ENCODE results near the gene CSNK1D. TPM values are rescaled to one million over a fixed set of nuclear protein-coding genes. Genes with fewer than 3 reads are reported as not detected.

CSNK1D gene
- total and polyA plus RNA-seq, 5 donors from 2014 or later, result 41.2 to 333 (median 49.0) TPM

GRCh38 chr17:82202981-82203380 lies 70.5 kb downstream of the CSNK1D start:
- Histone ChIP-seq H3K9me3 (ENCODE audit: control insufficient read depth in 2 of 2, low read length in 2 of 2) (no peaks in the 10 kb centered on the region), H3K4me3 (ENCODE audit: low read depth, low read length) (no peak overlapping the region), H3K27me3 (ENCODE audit: control insufficient read depth, insufficient read depth, low read length) (no peaks in the 10 kb centered on the region), H3K27ac (ENCODE audit: insufficient read depth, low read length, poor library complexity, severe bottlenecking) (no peak overlapping the region), H3K36me3 (ENCODE audit: control insufficient read depth, insufficient read depth, low read length) (no peaks in the 10 kb centered on the region), H3K4me1 (ENCODE audit: control insufficient read depth, insufficient read depth, low read length, poor library complexity, severe bottlenecking) (peaks cover 42% of the 10 kb centered on the region)
- Mint-ChIP-seq H3K36me3 (peaks cover 9% of the 10 kb centered on the region), H3K9me3 (no peaks in the 10 kb centered on the region), H3K27ac (peak overlapping the region in 2 of 3 donors; percentile 78 to 91), H3K27me3 (no peaks in the 10 kb centered on the region), H3K4me3 (peak overlapping the region in 1 of 4 donors; percentile 28), H3K4me1 (peaks cover 25 to 57% (median 30%) of the 10 kb centered on the region in 4 donors)
- ATAC-seq (ENCODE audit: low read depth in 2 of 2) (no peak), DNase-seq (no peak)

- H3K36me3 ChIP-seq (ENCODE audit: control insufficient read depth, insufficient read depth, low read length), result no peaks in the 10 kb centered on the region
- peaks cover 25 to 61% (median 27%) of the 10 kb centered on the region in 4 donors for H3K4me1 Mint-ChIP-seq
- no peaks in the 10 kb centered on the region for H3K27me3 Mint-ChIP-seq
- DNase-seq (no peak), ATAC-seq (ENCODE audit: low read depth in 2 of 2) (no peak)
- H3K27ac Mint-ChIP-seq, result peak overlapping the region in 2 of 3 donors; percentile 62 to 67
- no peak overlapping the region for H3K27ac ChIP-seq (ENCODE audit: insufficient read depth, low read length, poor library complexity, severe bottlenecking)
- no peaks in the 10 kb centered on the region for H3K27me3 ChIP-seq (ENCODE audit: control insufficient read depth, insufficient read depth, low read length)
- H3K4me1 ChIP-seq (ENCODE audit: control insufficient read depth, insufficient read depth, low read length, poor library complexity, severe bottlenecking), result peaks cover 43% of the 10 kb centered on the region
- H3K4me3 Mint-ChIP-seq, result peak overlapping the region in 1 of 4 donors; percentile 43
- H3K4me3 ChIP-seq (ENCODE audit: low read depth, low read length), result no peak overlapping the region
- peaks cover 9% of the 10 kb centered on the region for H3K36me3 Mint-ChIP-seq
- no peaks in the 10 kb centered on the region for H3K9me3 Mint-ChIP-seq
- no peaks in the 10 kb centered on the region for H3K9me3 ChIP-seq (ENCODE audit: control insufficient read depth in 2 of 2, low read length in 2 of 2)
Observed at GRCh38 chr17:82201498-82201910, 72.0 kb downstream of the CSNK1D start.

- Histone ChIP-seq H3K9me3 (ENCODE audit: control insufficient read depth in 2 of 2, low read length in 2 of 2) (no peaks in the 10 kb centered on the region), H3K36me3 (ENCODE audit: control insufficient read depth, insufficient read depth, low read length) (no peaks in the 10 kb centered on the region), H3K4me1 (ENCODE audit: control insufficient read depth, insufficient read depth, low read length, poor library complexity, severe bottlenecking) (peaks cover 37% of the 10 kb centered on the region), H3K4me3 (ENCODE audit: low read depth, low read length) (peak overlapping the region; percentile 50), H3K27ac (ENCODE audit: insufficient read depth, low read length, poor library complexity, severe bottlenecking) (peak overlapping the region; percentile 67), H3K27me3 (ENCODE audit: control insufficient read depth, insufficient read depth, low read length) (no peaks in the 10 kb centered on the region)
- Mint-ChIP-seq H3K4me3 (peak overlapping the region; percentile 20 to 68 (median 47)), H3K36me3 (peaks cover 11% of the 10 kb centered on the region), H3K27ac (peak overlapping the region; percentile 84 to 97 (median 96)), H3K9me3 (no peaks in the 10 kb centered on the region), H3K4me1 (peaks cover 19 to 57% (median 22%) of the 10 kb centered on the region in 4 donors), H3K27me3 (no peaks in the 10 kb centered on the region)
- ATAC-seq (ENCODE audit: low read depth in 2 of 2) (peak; percentile 95 to 98), DNase-seq (peak; percentile 50 to 93 (median 81))
Observed at GRCh38 chr17:82200743-82201497, 72.6 kb downstream of the CSNK1D start.

- Histone ChIP-seq H3K9me3 (ENCODE audit: control insufficient read depth in 2 of 2, low read length in 2 of 2) (no peaks in the 10 kb centered on the region), H3K27me3 (ENCODE audit: control insufficient read depth, insufficient read depth, low read length) (no peaks in the 10 kb centered on the region), H3K27ac (ENCODE audit: insufficient read depth, low read length, poor library complexity, severe bottlenecking) (peak overlapping the region; percentile 67), H3K4me1 (ENCODE audit: control insufficient read depth, insufficient read depth, low read length, poor library complexity, severe bottlenecking) (peaks cover 31% of the 10 kb centered on the region), H3K36me3 (ENCODE audit: control insufficient read depth, insufficient read depth, low read length) (peaks cover under 1% of the 10 kb centered on the region), H3K4me3 (ENCODE audit: low read depth, low read length) (peak overlapping the region; percentile 50)
- H3K9me3 Mint-ChIP-seq, result no peaks in the 10 kb centered on the region
- H3K36me3 Mint-ChIP-seq, result peaks cover 19% of the 10 kb centered on the region
- peaks cover 16 to 49% (median 17%) of the 10 kb centered on the region in 4 donors for H3K4me1 Mint-ChIP-seq
- ATAC-seq (ENCODE audit: low read depth in 2 of 2), result no peak
- peak overlapping the region; percentile 84 to 97 (median 96) for H3K27ac Mint-ChIP-seq
- no peaks in the 10 kb centered on the region for H3K27me3 Mint-ChIP-seq
- H3K4me3 Mint-ChIP-seq, result peak overlapping the region; percentile 20 to 68 (median 47)
- DNase-seq, result no peak
Observed at GRCh38 chr17:82200135-82200534, 73.4 kb downstream of the CSNK1D start.

GRCh38 chr17:82199496-82199895 lies 74.0 kb downstream of the CSNK1D start:
- no peak overlapping the region for H3K4me3 ChIP-seq (ENCODE audit: low read depth, low read length)
- peaks cover 15 to 44% (median 17%) of the 10 kb centered on the region in 4 donors for H3K4me1 Mint-ChIP-seq
- no peak overlapping the region for H3K27ac ChIP-seq (ENCODE audit: insufficient read depth, low read length, poor library complexity, severe bottlenecking)
- no peaks in the 10 kb centered on the region for H3K9me3 Mint-ChIP-seq
- DNase-seq (no peak), ATAC-seq (ENCODE audit: low read depth in 2 of 2) (no peak)
- H3K4me3 Mint-ChIP-seq, result no peak overlapping the region
- peaks cover 22% of the 10 kb centered on the region for H3K36me3 Mint-ChIP-seq
- H3K36me3 ChIP-seq (ENCODE audit: control insufficient read depth, insufficient read depth, low read length), result peaks cover 6% of the 10 kb centered on the region
- H3K27me3 ChIP-seq (ENCODE audit: control insufficient read depth, insufficient read depth, low read length), result no peaks in the 10 kb centered on the region
- peaks cover 31% of the 10 kb centered on the region for H3K4me1 ChIP-seq (ENCODE audit: control insufficient read depth, insufficient read depth, low read length, poor library complexity, severe bottlenecking)
- H3K27ac Mint-ChIP-seq, result peak overlapping the region; percentile 94 to 97 (median 96)
- no peaks in the 10 kb centered on the region for H3K27me3 Mint-ChIP-seq
- no peaks in the 10 kb centered on the region for H3K9me3 ChIP-seq (ENCODE audit: control insufficient read depth in 2 of 2, low read length in 2 of 2)

GRCh38 chr17:82198092-82198491 lies 75.4 kb downstream of the CSNK1D start:
- peak in 1 of 3 donors; percentile 55 for DNase-seq
- Histone ChIP-seq H3K27me3 (ENCODE audit: control insufficient read depth, insufficient read depth, low read length) (no peaks in the 10 kb centered on the region), H3K36me3 (ENCODE audit: control insufficient read depth, insufficient read depth, low read length) (peaks cover 15% of the 10 kb centered on the region), H3K27ac (ENCODE audit: insufficient read depth, low read length, poor library complexity, severe bottlenecking) (no peak overlapping the region), H3K9me3 (ENCODE audit: control insufficient read depth in 2 of 2, low read length in 2 of 2) (no peaks in the 10 kb centered on the region), H3K4me3 (ENCODE audit: low read depth, low read length) (no peak overlapping the region), H3K4me1 (ENCODE audit: control insufficient read depth, insufficient read depth, low read length, poor library complexity, severe bottlenecking) (peaks cover 31% of the 10 kb centered on the region)
- peaks cover 33% of the 10 kb centered on the region for H3K36me3 Mint-ChIP-seq
- no peaks in the 10 kb centered on the region for H3K9me3 Mint-ChIP-seq
- ATAC-seq (ENCODE audit: low read depth in 2 of 2), result no peak
- peak overlapping the region; percentile 61 to 95 (median 83) for H3K27ac Mint-ChIP-seq
- peak overlapping the region; percentile 12 to 43 (median 32) for H3K4me3 Mint-ChIP-seq
- no peaks in the 10 kb centered on the region for H3K27me3 Mint-ChIP-seq
- H3K4me1 Mint-ChIP-seq, result peaks cover 14 to 39% (median 15%) of the 10 kb centered on the region in 4 donors

GRCh38 chr17:82195675-82196672 lies 77.5 kb downstream of the CSNK1D start:
- Histone ChIP-seq H3K36me3 (ENCODE audit: control insufficient read depth, insufficient read depth, low read length) (peaks cover 19% of the 10 kb centered on the region), H3K27ac (ENCODE audit: insufficient read depth, low read length, poor library complexity, severe bottlenecking) (no peak overlapping the region), H3K27me3 (ENCODE audit: control insufficient read depth, insufficient read depth, low read length) (no peaks in the 10 kb centered on the region), H3K4me3 (ENCODE audit: low read depth, low read length) (no peak overlapping the region), H3K9me3 (ENCODE audit: control insufficient read depth in 2 of 2, low read length in 2 of 2) (no peaks in the 10 kb centered on the region), H3K4me1 (ENCODE audit: control insufficient read depth, insufficient read depth, low read length, poor library complexity, severe bottlenecking) (peaks cover 24% of the 10 kb centered on the region)
- Mint-ChIP-seq H3K36me3 (peaks cover 47% of the 10 kb centered on the region), H3K27ac (no peak overlapping the region), H3K27me3 (no peaks in the 10 kb centered on the region), H3K4me3 (no peak overlapping the region), H3K9me3 (no peaks in the 10 kb centered on the region), H3K4me1 (peaks cover 11 to 28% (median 14%) of the 10 kb centered on the region in 4 donors)
- ATAC-seq (ENCODE audit: low read depth in 2 of 2), result no peak
- DNase-seq, result no peak
